ENCODE measurements around the gene TFF2. TPM values are rescaled to one million over a fixed set of nuclear protein-coding genes. Genes with fewer than 3 reads are reported as not detected.

Gene TFF2, protein sequence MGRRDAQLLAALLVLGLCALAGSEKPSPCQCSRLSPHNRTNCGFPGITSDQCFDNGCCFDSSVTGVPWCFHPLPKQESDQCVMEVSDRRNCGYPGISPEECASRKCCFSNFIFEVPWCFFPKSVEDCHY
- total RNA-seq, result not detected

DNA sequence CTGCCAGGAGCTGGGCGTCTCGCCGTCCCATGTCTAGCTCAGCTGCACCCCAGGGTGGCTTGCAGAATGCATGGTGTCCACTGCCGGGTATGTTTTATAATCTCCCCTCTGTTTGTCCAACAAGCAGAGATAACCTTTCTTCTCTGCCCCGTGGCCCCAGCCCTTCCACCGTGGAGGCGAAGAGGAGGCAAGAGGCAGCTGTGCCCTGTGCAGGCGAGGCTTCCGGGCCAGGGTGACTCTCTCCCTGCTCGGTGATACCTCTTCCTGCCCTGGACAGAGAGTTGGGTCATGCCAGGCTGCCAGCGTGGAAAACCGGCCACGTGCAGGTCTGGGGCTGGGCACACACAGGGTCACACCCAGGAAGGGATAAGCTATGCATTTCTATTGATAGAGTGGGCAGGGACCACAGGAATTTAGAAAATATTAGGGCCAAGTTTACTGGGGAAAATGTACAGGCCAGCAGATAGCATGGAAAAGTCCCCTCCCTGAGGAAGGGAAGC, at the start of gene TFF2:
TFF2 (minus strand) TSS at position 68 of the 500 bp plus-strand sequence; CDS start at position 31, 37 bp downstream.

DNA sequence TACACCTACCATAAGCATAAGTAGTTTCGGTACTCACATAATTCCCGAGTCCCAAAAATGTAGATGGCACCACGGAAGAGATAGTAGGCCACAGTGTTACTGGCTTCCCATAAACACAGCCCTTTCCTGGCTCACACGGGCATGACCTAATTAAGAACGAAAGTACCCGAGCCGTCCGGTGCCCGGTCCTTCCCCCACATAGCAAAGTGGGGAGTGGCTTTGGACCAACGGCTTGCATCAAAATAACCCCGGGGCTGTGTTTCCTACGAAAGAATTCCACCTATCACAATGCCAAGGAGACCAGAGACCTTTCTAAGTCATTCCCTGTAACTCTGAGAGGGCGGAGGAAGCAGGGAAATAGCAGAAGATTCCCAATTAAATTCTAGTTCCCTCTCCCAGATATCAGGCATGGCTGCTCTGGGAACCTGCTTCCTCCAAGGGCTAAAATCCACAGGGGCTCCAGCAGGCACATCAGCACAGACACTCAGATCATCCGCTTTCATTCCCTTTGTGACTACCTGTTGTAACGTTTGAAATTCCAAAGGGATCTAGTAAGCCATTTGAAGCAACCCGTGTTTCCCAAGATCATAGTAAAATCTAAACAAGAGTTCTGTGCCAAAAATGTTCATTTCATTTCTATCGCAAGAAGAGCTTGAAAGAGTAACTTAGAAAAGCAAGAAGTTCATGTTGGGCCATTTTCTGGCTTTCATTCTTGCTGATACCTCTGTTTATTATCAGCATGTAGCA, 45.3 kb upstream of the TFF2 start, which contains the start of gene TMPRSS3:
TMPRSS3 (minus strand) TSS at position 148 of the 747 bp plus-strand sequence. CDS start 635 bp downstream, outside the sequence.

DNA sequence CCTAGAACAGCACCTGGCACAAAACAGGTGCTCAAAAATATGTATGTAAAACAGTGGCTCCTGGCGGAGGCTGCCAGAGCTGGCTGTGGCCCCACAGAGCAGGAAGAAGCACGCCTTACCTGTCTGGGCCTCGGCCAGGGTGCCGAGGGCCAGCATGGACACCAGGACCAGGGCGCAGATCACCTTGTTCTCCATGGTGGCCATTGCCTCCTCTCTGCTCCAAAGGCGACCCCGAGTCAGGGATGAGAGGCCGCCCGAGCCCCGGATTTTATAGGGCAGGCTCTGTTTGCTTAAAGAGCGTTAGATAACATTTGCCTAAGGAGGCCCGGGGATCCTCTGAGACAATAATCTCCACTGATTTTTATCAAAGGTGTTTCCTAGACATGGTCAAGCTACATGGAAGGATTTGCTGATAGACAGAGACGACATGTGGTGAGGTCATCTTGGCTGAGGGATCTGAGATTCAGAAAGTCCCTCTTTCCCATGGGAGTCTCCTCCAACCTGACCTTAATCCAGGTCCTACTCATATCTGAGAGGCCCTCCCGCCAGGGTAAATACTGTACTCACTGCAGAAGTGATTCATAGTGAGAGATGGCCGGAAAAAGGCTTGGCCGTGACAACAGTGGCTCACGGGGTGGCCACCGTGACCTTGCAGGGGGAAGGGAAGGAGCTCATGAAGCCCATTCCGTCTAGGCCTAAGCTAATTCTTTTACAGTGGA, 15.7 kb upstream of the TFF2 start, which contains the start of gene TFF1:
TFF1 (minus strand) TSS at position 244 of the 719 bp plus-strand sequence; CDS start at position 204, 40 bp downstream.

DNA sequence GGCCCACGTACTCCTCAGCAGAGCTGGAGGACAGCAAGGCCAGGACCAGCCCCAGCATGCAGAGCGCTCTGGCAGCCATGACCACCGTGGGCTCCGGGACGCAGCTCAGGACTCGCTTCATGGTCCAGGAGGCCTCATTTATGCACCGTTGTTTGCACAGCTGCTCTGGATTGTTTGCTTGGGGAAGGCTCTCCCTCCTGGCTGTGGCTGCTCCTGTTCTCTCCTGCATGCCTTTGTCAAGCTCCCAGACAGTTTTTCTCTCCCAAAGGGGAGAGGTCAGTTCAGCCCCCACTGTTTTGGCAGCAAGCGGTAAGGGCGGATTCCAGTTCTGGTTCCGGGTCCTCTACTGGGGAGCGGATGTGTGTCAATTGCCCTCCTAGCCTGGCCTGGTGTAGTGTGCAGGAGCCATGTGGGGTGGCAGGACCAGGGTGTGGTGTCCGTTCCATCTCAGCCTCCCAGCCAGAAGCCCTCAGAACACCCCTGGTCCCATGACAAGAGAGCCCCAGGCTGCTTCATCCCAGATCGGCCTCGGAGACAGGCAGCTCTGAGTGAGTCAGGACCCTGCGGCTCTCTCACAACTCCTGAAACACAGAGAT, 35.4 kb downstream of the TFF2 start, which contains the start of gene TFF3:
TFF3 (minus strand) TSS at position 114 of the 596 bp plus-strand sequence; CDS start at position 79, 35 bp downstream.

Other genes starting within 250 kb of the TFF2 start
- 25.0 TPM for gene ABCG1, start 131.9 kb downstream of the TFF2 start, total RNA-seq
- gene TFF3, start 35.6 kb downstream of the TFF2 start, total RNA-seq, result 4.0 TPM
- 0.70 TPM for gene TFF1, start 15.5 kb upstream of the TFF2 start, total RNA-seq
- gene TMPRSS3, start 45.1 kb upstream of the TFF2 start, total RNA-seq, result 1.5 TPM
- 0.23 TPM for gene UBASH3A, start 52.9 kb upstream of the TFF2 start, total RNA-seq
- 3.2 TPM for gene RSPH1, start 145.2 kb upstream of the TFF2 start, total RNA-seq
- 10.0 TPM for gene SLC37A1, start 162.9 kb upstream of the TFF2 start, total RNA-seq